ENCODE measurements around the gene SYNGR2.
A peak's percentile ranks its signal among the peaks of the same experiment; 100 is the strongest.
"Not testable (repeated sequence)": the region's sequence is repeated elsewhere in the genome, so short reads cannot be mapped to it uniquely, and the experiment has no call there.

Gene SYNGR2

DNA sequence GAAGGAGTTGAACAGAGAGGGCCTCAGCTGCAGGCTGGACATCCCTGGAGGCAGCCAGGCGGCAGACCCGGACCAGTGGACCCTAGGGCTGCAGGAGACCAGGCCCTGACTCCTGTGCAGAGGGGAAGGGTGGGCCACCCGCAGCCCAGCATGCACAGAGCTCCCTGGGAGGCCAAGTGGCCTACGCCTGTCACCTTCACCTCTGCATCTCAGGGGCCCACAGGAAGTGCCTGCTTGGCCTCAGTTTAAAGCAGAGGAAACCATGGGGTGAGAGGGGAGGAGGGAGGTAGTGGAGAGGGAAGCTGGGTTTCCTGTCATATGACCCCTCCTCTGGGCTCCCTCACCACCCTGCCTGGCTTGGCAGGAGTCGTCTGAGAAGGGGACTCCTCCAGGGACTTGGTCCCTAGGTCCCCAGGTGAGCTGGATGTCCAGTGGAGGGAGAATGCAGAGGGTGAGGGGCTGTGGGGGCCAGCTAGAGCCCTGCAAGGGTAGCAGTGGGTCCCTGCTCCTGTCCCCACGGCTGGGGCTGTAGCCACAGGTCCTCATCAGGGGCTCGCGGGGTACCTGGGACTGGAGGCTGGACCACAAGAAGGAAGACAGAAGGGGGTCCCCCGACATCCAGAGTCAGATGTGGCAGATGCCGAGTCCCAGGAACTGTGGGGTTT lies 37.8 kb upstream of the SYNGR2 start, which contains the start of gene TMC8:
TMC8 (plus strand) TSS at position 335 of the 665 bp plus-strand sequence. CDS start 818 bp downstream, outside the sequence.
- no peak for DNase-seq

DNA sequence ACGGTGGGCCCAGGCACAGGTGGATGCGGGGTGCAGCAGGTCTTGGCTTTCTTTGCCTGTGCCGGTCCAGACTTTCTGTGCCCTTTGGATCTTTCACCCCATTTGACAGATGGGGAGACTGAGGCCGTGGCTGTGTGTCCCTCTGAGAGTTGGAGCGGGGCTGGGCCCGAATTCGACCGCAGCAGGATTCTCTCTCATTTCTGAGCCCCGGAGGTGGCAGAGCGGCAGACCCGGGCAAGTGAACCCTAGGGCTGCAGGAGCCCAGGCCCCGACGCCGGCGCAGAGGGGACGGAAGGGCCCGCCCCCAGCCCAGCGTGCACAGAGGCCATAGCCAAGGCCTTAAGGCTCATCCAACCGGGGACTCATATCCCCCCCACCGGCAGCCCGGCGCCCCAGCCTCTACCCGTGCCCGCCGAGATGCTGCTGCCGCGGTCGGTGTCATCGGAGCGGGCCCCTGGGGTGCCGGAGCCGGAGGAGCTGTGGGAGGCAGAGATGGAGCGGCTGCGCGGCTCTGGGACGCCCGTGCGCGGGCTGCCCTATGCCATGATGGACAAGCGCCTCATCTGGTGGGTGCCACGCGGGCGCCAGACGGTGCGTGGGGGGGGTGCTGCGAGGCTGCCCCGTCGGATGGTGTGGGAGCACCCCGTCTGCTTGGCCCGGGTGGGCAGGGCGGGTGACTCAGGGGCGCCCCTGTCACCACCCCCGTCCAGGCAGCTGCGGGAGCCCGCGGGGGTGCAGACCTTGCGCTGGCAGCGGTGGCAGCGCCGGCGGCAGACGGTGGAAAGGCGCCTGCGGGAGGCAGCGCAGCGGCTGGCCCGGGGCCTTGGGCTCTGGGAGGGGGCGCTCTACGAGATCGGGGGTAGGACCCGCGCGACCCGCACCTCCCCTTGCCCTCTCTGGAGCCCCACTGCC lies 37.0 kb upstream of the SYNGR2 start:
- DNase-seq: no peak

DNA sequence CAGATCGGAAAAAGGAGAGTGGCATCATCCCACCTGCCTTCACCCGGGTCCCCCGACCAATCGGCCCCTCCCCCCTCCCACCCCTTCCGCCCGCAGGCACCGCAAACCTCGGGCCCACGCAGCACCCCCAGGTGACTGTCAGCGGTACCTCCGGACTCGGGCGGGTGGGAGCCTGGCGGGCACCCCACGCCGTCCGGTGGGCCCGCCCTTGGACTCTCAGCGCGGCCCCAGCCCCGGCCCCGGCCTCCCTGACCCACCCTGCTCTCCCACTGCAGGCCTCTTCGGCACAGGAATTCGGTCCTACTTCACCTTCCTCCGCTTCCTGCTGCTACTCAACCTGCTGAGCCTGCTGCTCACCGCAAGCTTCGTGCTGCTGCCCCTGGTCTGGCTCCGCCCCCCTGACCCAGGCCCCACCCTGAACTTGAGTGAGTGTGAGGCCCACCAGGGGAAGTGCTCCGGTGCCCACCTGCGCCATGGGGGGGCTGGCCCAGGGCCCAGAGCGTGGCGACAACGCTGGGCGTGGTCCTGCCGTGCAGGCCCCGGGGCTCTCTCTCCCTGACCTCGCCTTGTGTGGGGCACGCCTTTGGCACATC lies 36.2 kb upstream of the SYNGR2 start:
- no peak for DNase-seq

DNA sequence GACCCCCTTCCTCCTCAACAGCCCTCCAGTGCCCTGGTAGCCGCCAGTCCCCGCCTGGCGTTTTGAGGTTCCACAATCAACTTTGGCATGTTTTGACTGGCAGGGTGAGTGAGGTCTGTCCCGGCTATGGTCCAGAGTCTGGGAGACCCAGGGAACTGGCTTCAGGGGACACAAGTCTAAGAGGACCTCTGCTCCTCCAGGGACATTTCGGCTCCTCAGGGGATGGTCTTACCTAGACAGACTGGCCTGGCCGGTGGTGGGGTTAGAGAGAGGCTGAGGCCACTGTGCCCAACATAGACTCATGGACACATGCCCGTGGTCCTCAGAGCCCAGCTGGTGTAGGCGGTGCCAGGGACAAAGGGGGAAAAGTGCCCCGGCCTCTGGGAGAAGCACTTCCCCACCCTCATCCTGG lies 35.6 kb upstream of the SYNGR2 start:
- no peak for DNase-seq

DNA sequence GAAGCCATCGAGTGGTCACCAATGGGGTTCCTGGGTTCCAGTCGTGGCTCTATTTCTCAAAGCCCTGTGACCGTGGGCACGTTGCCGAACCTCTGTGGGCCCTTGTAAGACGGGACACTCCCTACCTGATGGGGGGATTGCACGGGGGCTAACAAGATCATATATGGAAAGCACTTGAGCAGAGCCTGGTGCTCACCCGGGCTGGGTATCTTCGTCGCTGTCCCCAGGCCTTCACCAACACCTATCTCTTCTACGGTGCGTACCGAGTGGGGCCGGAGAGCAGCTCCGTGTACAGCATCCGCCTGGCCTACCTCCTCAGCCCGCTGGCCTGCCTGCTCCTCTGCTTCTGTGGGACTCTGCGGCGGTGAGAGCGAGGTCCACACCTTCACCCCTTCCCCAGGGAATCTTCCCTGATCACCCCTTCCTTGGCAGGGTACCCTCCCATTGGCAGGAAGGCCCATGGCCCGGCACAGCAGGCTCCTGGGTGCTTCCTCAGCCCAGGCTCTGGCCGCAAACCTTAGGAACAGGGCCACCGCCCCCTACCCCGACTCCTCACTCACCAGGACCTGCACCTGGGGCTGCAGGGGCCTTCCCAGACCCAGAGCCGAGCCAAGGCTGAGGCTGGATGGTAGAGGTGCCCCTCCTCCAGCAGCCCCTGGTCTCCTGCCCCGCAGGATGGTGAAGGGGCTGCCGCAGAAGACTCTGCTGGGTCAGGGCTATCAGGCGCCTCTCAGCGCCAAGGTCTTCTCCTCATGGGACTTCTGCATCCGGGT lies 35.0 kb upstream of the SYNGR2 start:
- DNase-seq: no peak

DNA sequence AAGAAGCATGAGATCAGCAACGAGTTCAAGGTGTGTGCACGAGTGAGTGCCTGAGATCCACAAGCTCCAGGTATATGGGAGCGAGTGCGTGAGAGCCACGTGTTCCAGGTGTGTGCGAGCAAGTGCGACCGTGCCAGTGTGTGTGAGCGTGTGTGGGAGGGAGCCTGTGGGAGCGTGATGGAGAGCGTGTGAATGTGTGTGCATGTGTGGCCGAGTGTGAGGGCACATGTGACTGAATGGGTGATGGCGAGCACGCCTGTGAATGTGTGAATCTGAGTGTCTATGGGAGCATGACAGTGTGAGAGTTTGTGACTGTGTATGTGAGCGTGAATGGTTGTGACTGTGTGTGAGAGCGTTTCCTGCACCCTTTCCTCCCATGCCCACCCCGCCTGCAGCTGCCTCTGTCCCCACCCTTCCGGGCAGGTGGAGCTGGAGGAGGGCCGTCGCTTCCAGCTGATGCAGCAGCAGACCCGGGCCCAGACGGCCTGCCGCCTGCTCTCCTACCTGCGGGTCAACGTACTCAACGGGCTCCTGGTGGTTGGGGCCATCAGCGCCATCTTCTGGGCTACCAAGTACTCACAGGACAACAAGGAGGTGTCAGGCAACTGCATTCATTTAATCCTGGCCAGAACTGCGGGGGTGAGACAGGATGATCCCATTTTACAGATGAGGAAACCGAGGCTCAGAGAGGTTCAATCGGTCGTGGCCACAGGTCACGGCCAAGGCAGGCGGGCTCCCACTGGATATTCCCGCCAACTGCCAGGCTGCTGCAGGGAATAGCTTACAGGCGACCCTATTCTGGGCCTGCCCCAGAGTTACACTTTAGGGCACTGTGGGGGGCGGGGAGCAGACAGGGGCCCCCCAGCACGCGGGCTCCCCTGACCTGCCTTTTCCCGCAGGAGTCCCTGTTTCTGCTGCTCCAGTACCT lies 34.1 kb upstream of the SYNGR2 start:
- DNase-seq: peak; percentile 67

DNA sequence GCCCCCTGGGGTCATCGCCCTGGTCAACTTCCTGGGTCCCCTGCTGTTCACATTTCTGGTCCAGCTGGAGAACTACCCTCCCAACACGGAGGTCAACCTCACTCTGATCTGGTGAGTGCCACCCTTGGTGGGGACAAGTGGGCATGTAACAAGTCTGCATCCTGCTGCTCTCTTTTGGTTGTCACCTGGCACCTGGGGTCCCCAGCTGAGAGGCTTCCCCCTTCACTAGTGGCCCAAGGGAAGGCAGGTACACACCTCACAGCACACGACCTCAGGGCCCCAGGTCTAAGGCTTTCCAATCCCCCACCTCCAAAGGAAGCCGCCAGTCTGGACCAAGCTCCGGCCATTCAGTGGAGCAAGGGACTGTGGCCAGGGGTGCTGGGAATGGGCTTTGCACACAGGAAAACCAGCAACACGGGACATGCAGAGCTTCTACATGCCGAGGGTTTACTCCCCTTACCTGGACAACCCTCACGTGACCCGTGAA lies 33.4 kb upstream of the SYNGR2 start:
- no peak for DNase-seq

DNA sequence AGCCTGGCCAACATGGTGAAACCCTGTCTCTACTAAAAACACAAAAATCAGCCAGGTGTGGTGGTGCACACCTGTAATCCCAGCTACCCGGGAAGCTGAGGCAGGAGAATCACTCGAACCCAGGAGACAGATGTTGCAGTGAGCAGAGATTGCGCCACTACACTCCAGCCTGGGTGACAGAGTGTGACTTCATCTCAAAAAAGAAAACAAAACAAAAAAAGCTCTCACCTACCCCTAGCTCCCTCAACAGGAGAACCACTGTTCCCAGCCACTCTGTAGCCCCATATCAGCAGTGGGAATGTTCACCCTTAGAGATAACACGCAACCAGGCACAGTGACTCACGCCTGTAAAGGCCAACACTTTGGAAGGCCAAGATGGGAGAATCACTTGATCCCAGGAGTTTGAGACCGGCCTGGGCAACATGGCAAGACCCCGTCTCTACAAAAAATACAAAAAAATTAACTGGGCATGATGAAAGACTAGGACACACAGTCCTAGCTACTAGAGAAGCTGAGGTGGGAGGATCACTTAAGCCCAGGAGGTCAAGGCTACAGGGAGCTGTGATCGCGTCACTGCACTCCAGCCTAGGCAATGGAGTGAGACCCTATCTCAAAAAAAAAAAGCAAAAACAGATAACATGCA lies 32.4 kb upstream of the SYNGR2 start:
- DNase-seq: no peak

DNA sequence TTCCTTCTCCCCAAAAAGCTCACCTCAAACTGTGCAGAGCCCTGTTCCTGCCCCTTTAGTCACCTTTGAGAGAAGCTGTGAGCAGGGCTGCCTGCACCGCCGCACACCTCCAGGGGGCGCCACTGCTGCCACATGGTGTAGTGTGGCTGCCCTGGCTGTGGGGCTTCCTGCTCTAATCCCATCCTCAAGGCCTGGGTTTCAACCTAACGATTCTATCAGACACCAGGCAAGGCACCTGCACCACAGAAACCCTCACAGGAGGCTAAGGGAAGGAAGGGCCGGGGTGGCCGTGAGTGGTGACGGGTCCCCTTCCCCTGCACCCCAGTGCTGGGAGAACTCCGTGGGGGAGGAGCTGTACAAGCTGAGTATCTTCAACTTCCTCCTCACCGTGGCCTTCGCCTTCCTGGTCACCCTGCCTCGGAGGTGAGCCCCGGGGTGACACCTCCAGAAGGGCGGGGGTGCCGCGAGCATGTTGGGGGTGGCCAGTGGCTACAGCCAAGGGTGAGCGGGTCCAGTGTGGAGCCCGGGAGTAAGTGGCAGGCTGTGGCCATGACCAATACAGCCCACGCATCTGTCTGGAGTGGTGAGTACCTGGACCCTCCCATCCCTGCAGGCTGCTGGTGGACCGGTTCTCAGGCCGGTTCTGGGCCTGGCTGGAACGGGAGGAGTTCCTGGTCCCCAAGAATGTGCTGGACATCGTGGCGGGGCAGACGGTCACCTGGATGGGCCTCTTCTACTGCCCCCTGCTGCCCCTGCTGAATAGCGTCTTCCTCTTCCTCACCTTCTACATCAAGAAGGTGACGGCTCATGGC lies 30.8 kb upstream of the SYNGR2 start:
- DNase-seq: no peak

DNA sequence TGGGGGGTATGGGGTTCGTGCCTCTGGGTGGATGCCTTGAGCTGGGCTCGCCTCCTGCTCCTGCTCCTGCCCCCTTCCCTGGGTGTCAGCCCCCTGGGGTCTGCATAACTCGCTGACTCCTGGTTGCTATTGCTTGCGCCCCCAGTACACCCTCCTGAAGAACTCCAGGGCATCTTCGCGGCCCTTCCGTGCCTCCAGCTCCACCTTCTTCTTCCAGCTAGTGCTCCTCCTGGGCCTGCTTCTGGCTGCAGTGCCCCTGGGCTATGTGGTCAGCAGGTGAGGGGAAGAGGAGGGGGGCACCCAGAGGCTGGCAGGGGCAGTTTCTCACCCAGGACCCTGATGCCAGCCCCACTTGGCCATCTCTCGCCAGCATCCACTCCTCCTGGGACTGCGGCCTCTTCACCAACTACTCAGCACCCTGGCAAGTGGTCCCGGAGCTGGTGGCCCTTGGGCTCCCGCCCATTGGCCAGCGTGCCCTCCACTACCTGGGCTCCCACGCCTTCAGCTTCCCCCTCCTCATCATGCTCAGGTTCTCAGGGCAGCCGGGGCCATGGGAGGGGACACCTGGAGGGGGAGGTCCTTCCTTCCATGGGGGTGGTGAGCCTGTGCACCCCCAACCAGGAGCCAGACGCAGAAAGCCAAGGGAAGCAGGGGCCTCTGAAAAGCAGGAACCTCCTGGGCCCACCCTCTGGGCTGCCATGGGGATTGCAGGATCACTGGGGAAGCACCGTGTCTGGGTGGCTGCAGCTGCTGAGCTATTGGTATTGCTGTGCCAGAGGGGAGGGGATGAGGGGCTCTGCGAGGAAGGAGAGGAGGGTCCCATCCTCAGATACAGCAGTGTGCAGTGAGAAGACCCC lies 29.9 kb upstream of the SYNGR2 start:
- DNase-seq: no peak

DNA sequence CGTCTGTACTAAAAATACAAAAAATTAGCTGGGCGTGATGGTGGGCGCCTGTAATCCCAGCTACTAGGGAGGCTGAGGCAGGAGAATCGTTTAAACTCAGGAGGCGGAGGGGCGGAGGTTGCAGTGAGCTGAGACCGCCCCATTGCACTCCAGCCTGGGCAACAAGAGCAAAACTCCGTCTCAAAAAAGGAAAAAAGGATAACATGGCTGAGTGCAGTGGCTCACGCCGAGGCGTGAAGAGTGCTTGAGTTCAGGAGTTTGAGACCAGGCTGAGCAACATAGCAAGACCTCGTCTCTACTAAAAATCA lies 28.6 kb upstream of the SYNGR2 start:
- not testable (repeated sequence) for DNase-seq

DNA sequence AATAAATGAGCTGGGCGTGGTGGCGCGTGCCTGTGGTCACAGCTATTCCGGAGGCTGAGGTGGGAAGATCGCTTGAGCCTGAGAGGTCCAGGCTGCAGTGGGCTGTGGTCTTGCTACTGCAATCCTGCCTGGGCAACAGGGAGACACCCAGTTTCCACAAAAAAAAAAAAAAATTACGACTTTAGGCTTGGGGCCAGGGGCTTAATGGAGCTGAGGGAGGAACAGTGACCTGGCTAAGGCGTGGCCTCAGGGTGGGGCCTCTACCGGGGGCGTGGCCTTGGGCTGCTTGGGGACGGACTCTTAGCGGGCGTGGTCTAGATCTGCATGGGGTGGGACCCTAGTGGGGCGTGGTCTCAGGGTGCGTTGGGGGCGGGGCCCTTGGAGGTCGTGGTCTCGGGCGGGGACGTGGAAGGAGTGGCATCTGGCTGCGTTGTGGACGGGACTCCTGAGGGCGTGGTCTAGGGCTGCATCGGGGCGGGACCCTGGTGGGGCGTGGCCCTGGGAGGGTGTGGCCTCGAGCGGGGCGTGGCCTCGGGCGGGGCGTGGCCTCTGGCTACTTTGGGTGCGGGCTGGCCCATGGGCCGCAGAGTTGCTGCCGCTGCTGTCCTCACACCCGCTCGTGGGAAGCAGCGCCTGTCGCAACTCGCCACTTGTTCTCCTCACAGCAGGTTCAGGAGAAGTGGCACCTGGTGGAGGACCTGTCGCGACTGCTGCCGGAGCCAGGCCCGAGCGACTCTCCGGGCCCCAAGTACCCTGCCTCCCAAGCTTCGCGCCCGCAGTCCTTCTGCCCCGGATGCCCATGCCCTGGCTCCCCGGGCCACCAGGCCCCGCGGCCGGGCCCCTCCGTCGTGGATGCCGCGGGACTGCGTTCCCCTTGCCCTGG lies 28.0 kb upstream of the SYNGR2 start:
- DNase-seq: no peak

DNA sequence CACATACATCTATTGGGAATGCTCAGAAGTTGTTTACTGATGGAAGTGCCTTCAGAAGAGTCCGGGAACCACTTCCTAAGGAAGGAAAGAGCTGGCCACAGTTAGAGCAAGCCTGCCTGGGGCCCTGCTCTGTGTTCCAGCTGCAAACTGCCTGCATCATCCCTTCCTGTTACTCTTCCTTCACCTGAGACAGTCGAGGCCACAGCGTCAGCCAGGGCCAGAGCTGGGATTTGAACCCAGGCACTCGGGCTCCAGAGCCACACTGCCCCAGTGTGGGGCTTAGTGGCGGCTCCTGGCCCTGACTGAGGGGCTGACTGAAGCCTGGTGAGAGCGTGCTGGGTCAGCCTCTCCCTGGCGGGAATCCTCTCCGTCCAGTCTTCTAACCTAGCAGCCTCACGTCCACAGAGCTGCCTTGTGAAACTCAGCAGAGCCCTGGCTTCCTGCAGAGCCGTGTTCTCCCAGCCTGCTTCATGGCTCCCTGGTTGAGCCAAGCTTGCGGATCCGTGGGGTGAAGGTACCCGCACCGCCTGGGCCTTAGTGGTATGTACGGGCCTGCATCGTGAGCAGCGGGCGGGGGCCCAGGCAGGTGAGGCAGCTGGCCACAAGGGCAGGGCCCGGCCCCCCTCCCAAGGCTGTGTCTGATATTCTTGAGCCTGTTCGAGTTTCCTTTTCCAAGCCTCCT lies 26.8 kb upstream of the SYNGR2 start:
- DNase-seq: no peak

DNA sequence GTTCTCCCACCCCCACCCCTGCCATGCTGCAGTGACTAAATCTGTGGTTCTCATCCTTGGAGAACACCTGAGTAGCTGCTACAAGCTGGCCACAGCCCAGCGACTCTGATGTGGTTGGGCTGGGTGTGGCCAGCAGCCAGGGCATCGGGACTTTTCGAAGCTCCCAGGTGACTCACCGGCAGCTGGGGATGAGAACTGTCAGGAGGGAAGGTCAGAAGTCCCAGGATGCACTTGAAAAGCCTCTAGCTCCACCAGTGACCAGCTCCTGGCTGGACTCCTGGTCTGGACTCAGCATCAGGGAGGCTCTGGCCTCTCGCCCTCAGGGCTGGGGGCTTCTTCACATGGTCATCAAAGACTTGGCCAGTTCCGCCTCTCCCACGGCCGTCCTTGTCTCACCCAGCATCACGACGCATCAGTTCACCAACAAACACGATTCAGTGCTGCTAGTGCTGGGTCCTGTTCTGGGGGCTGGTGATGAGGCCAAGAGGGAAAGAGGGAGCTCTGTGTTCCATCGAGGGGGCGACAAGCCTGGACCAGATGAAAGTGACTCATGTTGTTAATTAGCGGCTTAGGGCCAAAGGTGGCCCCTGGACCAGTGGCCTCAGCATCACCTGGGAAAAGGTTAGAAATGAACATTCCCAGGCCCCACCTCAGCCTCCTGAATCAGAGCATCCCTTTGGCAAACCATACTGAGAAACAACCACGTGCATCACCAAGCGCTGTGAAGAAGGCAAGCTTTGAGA lies 26.1 kb upstream of the SYNGR2 start:
- DNase-seq: peak; percentile 56

DNA sequence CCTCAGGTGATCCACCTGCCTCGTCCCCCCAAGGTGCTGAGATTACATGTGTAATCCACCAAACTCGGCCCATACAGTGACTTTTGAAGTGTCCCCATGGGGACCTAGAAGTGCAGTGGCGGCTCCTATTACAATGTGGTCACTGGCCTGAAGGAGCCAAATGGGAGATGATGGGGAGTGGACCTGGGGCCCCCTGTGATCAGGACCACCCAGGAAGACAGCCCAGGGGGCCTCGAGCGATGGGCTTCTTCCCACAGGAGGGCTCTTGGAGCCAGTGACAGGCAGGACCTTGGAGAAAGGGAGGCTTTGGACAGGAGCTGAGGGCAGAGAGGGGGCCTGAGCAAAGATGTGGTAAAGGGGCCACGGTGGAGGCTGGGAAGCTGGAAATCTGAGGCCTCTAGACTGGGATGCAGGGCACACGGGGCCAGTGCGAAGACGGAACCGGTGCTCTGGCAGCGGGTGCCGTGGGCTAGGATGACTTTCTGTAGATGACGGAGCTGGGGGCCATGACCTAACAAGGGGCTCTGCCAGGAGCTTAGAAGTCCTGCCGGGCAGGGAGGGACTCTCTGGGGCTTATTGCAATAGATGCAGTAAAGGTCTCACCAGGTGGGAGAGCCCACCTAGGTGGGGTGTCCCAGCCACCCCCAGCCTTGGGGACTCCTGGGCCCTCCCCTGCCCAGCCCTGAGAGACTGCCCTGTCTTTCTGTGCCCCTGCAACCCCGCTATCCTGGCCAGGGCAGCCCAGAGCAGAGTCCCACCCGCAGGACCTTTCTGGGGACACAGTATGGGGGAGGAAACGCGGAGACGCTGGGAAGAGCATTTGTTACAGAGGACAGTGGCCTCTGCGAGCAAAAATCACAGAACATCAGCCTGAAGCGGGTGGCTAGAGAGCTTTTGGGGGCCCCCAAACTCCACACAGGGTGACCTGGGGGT lies 24.9 kb upstream of the SYNGR2 start:
- no peak for DNase-seq

All from NCI-H510A (cell line).